ENCODE results near the gene GPD2. TPM values are rescaled to one million over a fixed set of nuclear protein-coding genes. Genes with fewer than 3 reads are reported as not detected.

GPD2 gene
- total RNA-seq, 1 experiment from 2014 or later = 32.2 TPM

GRCh38 chr2:156489750-156490465, 53.7 kb downstream of the GPD2 start (continued):
- TF ChIP-seq ATF2 (CRISPR knock-in tag; IDR thresholded peaks at IDR 0.05; ENCODE audit: borderline replicate concordance, low read depth) = no peak

DNA sequence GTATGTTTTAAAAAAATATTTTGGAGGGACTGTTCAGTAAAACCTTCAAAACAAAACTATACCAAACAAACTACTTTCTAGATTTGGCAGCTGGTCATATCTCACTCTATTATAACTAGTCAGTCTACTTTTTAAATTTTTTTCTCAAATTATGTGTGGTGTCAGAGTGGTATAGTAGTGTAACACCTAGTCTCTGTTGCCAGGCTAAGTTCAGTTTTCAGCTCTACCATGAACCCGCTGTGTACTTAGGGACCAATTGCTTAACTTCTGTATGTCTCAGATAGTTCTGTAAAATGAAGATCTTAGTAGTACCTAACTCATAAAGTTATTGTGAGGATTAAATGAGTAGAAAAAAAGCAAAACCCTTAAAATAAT, 54.3 kb downstream of the GPD2 start:
- Mint-ChIP-seq H3K4me1 (peaks cover 9% of the 10 kb centered on the region; the same call in 1 of the 2 replicates), H3K27ac (no peak overlapping the region), H3K9me3 (no peaks in the 10 kb centered on the region), H3K27me3 (ENCODE audit: low read depth) (no peaks in the 10 kb centered on the region), H3K4me3 (no peak overlapping the region), H3K36me3 (no peaks in the 10 kb centered on the region)
- ChIA-PET CTCF (no interaction called here), POLR2A (no interaction called here)
- ATAC-seq (no peak), DNase-seq (ENCODE audit: low spot score) (no peak)
- TF ChIP-seq GABPB1 (CRISPR knock-in tag; IDR thresholded peaks at IDR 0.05) (no peak), TEAD4 (CRISPR knock-in tag; IDR thresholded peaks at IDR 0.05) (no peak), JAZF1 (CRISPR knock-in tag; IDR thresholded peaks at IDR 0.05) (no peak), TCF7 (CRISPR knock-in tag; IDR thresholded peaks at IDR 0.05; ENCODE audit: low read depth) (no peak), ELF4 (CRISPR knock-in tag; IDR thresholded peaks at IDR 0.05; ENCODE audit: low read depth) (no peak), GRHL2 (CRISPR knock-in tag; IDR thresholded peaks at IDR 0.05; ENCODE audit: insufficient replicate concordance, severe bottlenecking) (no peak), ZNF423 (CRISPR knock-in tag; IDR thresholded peaks at IDR 0.05) (no peak), CREB1 (CRISPR knock-in tag; IDR thresholded peaks at IDR 0.05) (no peak), KAT7 (CRISPR knock-in tag; IDR thresholded peaks at IDR 0.05; ENCODE audit: borderline replicate concordance) (no peak), RELA (CRISPR knock-in tag; IDR thresholded peaks at IDR 0.05; ENCODE audit: borderline replicate concordance) (no peak), PRRX2 (CRISPR knock-in tag; IDR thresholded peaks at IDR 0.05) (no peak)
- TF ChIP-seq, protein P1, sequence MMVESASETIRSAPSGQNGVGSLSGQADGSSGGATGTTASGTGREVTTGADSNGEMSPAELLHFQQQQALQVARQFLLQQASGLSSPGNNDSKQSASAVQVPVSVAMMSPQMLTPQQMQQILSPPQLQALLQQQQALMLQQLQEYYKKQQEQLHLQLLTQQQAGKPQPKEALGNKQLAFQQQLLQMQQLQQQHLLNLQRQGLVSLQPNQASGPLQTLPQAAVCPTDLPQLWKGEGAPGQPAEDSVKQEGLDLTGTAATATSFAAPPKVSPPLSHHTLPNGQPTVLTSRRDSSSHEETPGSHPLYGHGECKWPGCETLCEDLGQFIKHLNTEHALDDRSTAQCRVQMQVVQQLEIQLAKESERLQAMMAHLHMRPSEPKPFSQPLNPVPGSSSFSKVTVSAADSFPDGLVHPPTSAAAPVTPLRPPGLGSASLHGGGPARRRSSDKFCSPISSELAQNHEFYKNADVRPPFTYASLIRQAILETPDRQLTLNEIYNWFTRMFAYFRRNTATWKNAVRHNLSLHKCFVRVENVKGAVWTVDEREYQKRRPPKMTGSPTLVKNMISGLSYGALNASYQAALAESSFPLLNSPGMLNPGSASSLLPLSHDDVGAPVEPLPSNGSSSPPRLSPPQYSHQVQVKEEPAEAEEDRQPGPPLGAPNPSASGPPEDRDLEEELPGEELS (CRISPR knock-in tag; IDR thresholded peaks at IDR 0.05) = no peak
- TF ChIP-seq, protein P2, sequence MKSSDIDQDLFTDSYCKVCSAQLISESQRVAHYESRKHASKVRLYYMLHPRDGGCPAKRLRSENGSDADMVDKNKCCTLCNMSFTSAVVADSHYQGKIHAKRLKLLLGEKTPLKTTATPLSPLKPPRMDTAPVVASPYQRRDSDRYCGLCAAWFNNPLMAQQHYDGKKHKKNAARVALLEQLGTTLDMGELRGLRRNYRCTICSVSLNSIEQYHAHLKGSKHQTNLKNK (CRISPR knock-in tag; IDR thresholded peaks at IDR 0.05) = no peak
- TF ChIP-seq, protein P3, sequence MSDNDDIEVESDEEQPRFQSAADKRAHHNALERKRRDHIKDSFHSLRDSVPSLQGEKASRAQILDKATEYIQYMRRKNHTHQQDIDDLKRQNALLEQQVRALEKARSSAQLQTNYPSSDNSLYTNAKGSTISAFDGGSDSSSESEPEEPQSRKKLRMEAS (CRISPR knock-in tag; IDR thresholded peaks at IDR 0.05) = no peak
- TF ChIP-seq, protein P4, sequence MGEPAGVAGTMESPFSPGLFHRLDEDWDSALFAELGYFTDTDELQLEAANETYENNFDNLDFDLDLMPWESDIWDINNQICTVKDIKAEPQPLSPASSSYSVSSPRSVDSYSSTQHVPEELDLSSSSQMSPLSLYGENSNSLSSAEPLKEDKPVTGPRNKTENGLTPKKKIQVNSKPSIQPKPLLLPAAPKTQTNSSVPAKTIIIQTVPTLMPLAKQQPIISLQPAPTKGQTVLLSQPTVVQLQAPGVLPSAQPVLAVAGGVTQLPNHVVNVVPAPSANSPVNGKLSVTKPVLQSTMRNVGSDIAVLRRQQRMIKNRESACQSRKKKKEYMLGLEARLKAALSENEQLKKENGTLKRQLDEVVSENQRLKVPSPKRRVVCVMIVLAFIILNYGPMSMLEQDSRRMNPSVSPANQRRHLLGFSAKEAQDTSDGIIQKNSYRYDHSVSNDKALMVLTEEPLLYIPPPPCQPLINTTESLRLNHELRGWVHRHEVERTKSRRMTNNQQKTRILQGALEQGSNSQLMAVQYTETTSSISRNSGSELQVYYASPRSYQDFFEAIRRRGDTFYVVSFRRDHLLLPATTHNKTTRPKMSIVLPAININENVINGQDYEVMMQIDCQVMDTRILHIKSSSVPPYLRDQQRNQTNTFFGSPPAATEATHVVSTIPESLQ (CRISPR knock-in tag; IDR thresholded peaks at IDR 0.05) = no peak
- TF ChIP-seq, protein P5, sequence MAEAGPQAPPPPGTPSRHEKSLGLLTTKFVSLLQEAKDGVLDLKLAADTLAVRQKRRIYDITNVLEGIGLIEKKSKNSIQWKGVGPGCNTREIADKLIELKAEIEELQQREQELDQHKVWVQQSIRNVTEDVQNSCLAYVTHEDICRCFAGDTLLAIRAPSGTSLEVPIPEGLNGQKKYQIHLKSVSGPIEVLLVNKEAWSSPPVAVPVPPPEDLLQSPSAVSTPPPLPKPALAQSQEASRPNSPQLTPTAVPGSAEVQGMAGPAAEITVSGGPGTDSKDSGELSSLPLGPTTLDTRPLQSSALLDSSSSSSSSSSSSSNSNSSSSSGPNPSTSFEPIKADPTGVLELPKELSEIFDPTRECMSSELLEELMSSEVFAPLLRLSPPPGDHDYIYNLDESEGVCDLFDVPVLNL (CRISPR knock-in tag; IDR thresholded peaks at IDR 0.05; ENCODE audit: borderline replicate concordance, low read depth) = no peak
- TF ChIP-seq, protein P6, sequence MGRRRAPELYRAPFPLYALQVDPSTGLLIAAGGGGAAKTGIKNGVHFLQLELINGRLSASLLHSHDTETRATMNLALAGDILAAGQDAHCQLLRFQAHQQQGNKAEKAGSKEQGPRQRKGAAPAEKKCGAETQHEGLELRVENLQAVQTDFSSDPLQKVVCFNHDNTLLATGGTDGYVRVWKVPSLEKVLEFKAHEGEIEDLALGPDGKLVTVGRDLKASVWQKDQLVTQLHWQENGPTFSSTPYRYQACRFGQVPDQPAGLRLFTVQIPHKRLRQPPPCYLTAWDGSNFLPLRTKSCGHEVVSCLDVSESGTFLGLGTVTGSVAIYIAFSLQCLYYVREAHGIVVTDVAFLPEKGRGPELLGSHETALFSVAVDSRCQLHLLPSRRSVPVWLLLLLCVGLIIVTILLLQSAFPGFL (CRISPR knock-in tag; IDR thresholded peaks at IDR 0.05; ENCODE audit: borderline replicate concordance) = no peak
- TF ChIP-seq, protein P7, sequence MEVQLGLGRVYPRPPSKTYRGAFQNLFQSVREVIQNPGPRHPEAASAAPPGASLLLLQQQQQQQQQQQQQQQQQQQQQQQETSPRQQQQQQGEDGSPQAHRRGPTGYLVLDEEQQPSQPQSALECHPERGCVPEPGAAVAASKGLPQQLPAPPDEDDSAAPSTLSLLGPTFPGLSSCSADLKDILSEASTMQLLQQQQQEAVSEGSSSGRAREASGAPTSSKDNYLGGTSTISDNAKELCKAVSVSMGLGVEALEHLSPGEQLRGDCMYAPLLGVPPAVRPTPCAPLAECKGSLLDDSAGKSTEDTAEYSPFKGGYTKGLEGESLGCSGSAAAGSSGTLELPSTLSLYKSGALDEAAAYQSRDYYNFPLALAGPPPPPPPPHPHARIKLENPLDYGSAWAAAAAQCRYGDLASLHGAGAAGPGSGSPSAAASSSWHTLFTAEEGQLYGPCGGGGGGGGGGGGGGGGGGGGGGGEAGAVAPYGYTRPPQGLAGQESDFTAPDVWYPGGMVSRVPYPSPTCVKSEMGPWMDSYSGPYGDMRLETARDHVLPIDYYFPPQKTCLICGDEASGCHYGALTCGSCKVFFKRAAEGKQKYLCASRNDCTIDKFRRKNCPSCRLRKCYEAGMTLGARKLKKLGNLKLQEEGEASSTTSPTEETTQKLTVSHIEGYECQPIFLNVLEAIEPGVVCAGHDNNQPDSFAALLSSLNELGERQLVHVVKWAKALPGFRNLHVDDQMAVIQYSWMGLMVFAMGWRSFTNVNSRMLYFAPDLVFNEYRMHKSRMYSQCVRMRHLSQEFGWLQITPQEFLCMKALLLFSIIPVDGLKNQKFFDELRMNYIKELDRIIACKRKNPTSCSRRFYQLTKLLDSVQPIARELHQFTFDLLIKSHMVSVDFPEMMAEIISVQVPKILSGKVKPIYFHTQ (CRISPR knock-in tag; IDR thresholded peaks at IDR 0.05) = no peak
